ENCODE results near the gene CDH4.

Gene CDH4

GRCh38 chr20:61837200-61837599 lies 585.1 kb downstream of the CDH4 start:
- CTCF ChIA-PET = no interaction called here
- no peak overlapping the region for H3K27ac ChIP-seq (ENCODE audit: extremely low read depth, low read depth, low read length)

GRCh38 chr20:61839223-61839911 lies 587.3 kb downstream of the CDH4 start:
- Histone ChIP-seq H3K4me3 (ENCODE audit: low read depth, low read length) (no peak overlapping the region), H3K27ac (ENCODE audit: extremely low read depth, low read depth, low read length) (no peak overlapping the region), H3K4me1 (ENCODE audit: control insufficient read depth, insufficient read depth, low read length) (no peaks in the 10 kb centered on the region; the same call in 1 of the 2 replicates), H3K9me3 (ENCODE audit: control insufficient read depth, insufficient read depth, low read depth, low read length) (no peaks in the 10 kb centered on the region), H3K36me3 (ENCODE audit: control insufficient read depth in 2 of 2, insufficient read depth in 1 of 2, low read length in 2 of 2) (no peaks in the 10 kb centered on the region)
- POLR2A ChIA-PET = no interaction called here
- CTCF ChIA-PET = no interaction called here
- no peak for TF ChIP-seq ZNF629 (tag by site-specific recombination; IDR thresholded peaks at IDR 0.05)
- TF ChIP-seq ZFP69B (tag by site-specific recombination; IDR thresholded peaks at IDR 0.05) = no peak
- no peak for TF ChIP-seq ZNF221 (tag by site-specific recombination; IDR thresholded peaks at IDR 0.05; ENCODE audit: borderline replicate concordance)
- TF ChIP-seq ZNF155 (tag by site-specific recombination; IDR thresholded peaks at IDR 0.05) = no peak
- TF ChIP-seq KLF1 (tag by site-specific recombination; IDR thresholded peaks at IDR 0.05) = no peak
- no peak for TF ChIP-seq ZEB2 (tag by site-specific recombination; IDR thresholded peaks at IDR 0.05)
- TF ChIP-seq SETDB1 (IDR thresholded peaks at IDR 0.05; ENCODE audit: insufficient read length, low read length) = no peak
- no peak for TF ChIP-seq ZNF174 (tag by site-specific recombination; IDR thresholded peaks at IDR 0.05)
- no peak for TF ChIP-seq ZSCAN16 (tag by site-specific recombination; IDR thresholded peaks at IDR 0.05)
- TF ChIP-seq ZNF677 (tag by site-specific recombination; IDR thresholded peaks at IDR 0.05) = no peak
- TF ChIP-seq ZNF658 (tag by site-specific recombination; IDR thresholded peaks at IDR 0.05) = no peak
- no peak for TF ChIP-seq ZNF391 (tag by site-specific recombination; IDR thresholded peaks at IDR 0.05; ENCODE audit: borderline replicate concordance, low read depth)
- TF ChIP-seq ZNF785 (tag by site-specific recombination; IDR thresholded peaks at IDR 0.05) = no peak

More at GRCh38 chr20:61837200-61837599, 585.1 kb downstream of the CDH4 start:
- TF ChIP-seq TCF7L2 (IDR thresholded peaks at IDR 0.05; ENCODE audit: borderline replicate concordance, low read depth, low read length) (no peak), ZNF266 (tag by site-specific recombination; IDR thresholded peaks at IDR 0.05; ENCODE audit: low read depth) (no peak), ZBTB17 (tag by site-specific recombination; IDR thresholded peaks at IDR 0.05) (no peak), TSHZ1 (tag by site-specific recombination; IDR thresholded peaks at IDR 0.05; ENCODE audit: borderline replicate concordance) (no peak), ZNF335 (tag by site-specific recombination; conservative IDR thresholded peaks at IDR 0.05) (no peak), ZNF677 (tag by site-specific recombination; IDR thresholded peaks at IDR 0.05) (no peak), ZNF660 (tag by site-specific recombination; IDR thresholded peaks at IDR 0.05) (no peak), INSM2 (tag by site-specific recombination; IDR thresholded peaks at IDR 0.05) (no peak), SETDB1 (IDR thresholded peaks at IDR 0.05; ENCODE audit: insufficient read length, low read length) (no peak), CTCF (tag by site-specific recombination; IDR thresholded peaks at IDR 0.05) (no peak), ZNF707 (tag by site-specific recombination; IDR thresholded peaks at IDR 0.05) (no peak), ZNF10 (tag by site-specific recombination; IDR thresholded peaks at IDR 0.05) (no peak), ZNF302 (tag by site-specific recombination; IDR thresholded peaks at IDR 0.05; ENCODE audit: low read depth) (no peak), ZNF2 (tag by site-specific recombination; IDR thresholded peaks at IDR 0.05) (no peak), ZNF248 (tag by site-specific recombination; IDR thresholded peaks at IDR 0.05) (no peak), ZNF785 (tag by site-specific recombination; IDR thresholded peaks at IDR 0.05) (no peak), ZNF501 (tag by site-specific recombination; IDR thresholded peaks at IDR 0.05) (no peak), ZSCAN23 (tag by site-specific recombination; IDR thresholded peaks at IDR 0.05) (no peak)
- Histone ChIP-seq H3K9me3 (ENCODE audit: control insufficient read depth, insufficient read depth, low read depth, low read length) (no peaks in the 10 kb centered on the region), H3K4me3 (ENCODE audit: low read depth, low read length) (no peak overlapping the region), H3K4me1 (ENCODE audit: control insufficient read depth, insufficient read depth, low read length) (no peaks in the 10 kb centered on the region; the same call in 1 of the 2 replicates), H3K36me3 (ENCODE audit: control insufficient read depth in 2 of 2, insufficient read depth in 1 of 2, low read length in 2 of 2) (no peaks in the 10 kb centered on the region)
- POLR2A ChIA-PET = no interaction called here
